Dermis microvascular lymphatic vessel endothelial cell (primary cell): ENCODE measurements around the gene NPRL2. TPM values are rescaled to one million over a fixed set of nuclear protein-coding genes. Genes with fewer than 3 reads are reported as not detected.

Experiments
- DNase-seq, 2 donors: peaks; one replicate each; pipeline versions ENCODE4 v3.0.0 to v3.0.0-alpha.2; 2010; ENCODE audit warnings: low read depth in 2 of 2
- total RNA-seq: library from RNA; depleted of rRNA; stranded (reverse); fragments of >200 nt; gene quantifications from 2 replicates; pipeline ENCODE4 v1.2.1, GENCODE V29; 2014

Gene NPRL2
- total RNA-seq, 1 donor from 2014 or later = 12.3 TPM

DNA sequence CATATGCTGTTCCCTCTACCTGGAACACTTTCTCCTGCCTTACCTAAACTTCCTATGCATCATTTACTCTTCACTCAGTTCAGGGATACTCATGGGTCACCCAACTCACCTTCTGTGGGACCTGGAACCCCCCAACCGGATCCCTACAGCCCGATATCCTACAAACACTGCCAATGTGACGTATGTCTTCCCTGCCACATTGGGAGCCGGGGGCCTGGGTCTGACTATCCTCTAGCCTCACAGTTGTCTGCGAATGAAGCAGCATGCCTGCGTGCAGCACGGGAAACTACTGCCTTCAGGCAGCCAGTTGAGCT, 405 bp downstream of the NPRL2 start:
- no peak for DNase-seq

DNA sequence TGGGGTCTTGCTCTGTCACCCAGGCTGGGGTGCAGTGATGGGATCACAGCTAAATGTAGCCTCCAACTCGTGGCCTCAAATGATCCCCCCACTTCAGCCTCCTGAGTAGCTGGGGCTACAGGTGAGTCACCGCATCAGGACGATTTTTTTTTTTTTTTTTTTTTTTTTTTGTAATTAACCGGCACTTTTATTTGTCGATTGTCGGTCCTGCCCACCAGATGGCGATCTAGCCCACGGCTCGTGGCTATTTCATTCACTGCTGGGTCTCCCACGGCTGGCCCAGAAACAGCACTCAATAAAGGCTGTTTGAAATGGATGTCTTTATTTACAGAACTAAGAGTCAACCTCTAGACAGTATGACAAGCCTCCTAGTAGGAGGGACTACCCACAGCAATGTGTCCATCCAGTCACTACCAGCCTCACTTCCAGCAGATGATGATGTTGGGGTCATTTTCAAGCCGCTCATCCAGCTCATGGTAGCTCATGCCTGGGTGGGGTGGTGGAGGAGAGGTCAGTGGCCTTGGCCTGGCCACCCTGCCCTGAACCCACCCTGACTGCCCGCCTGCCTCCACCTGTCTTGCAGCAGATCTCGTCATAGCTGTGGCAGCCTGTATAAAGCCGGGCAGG, 3.3 kb downstream of the NPRL2 start:
- DNase-seq = peak in 1 of 2 donors; percentile 78

DNA sequence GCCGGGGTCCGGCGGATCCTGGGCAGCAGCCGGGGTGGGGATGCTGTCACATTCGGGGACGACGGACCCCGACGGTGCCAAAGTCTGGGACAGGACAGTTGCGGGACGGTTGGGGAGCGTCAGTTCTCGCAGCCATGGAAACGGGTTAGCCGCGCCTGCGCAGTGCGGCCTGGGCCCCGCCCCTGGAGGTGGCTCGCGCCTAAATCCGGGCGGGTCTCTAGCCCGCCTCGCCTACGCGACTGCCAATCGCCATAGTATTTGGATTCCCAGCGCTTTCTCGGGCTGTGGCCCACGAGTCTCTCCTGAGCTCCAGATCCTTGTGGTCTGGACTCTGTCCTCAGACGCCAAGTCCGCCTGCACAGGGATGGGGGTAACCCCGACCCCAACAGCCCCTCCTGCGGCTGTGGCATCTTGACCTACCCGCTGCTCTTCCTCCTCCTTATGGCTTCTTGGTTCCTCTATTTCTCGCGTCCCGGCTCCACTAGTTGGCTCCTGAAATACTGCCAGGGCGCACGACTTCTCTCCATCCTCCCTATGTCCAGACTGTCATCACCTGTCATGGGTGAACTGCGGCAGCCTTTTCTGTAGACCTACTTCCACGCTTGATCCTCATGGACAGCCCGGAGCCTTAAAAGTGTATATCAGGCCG, 4.9 kb downstream of the NPRL2 start, which contains the start of gene ZMYND10:
ZMYND10 (minus strand) TSS at position 147 of the 649 bp plus-strand sequence. CDS start 153 bp downstream, outside the sequence.
- DNase-seq = no peak

DNA sequence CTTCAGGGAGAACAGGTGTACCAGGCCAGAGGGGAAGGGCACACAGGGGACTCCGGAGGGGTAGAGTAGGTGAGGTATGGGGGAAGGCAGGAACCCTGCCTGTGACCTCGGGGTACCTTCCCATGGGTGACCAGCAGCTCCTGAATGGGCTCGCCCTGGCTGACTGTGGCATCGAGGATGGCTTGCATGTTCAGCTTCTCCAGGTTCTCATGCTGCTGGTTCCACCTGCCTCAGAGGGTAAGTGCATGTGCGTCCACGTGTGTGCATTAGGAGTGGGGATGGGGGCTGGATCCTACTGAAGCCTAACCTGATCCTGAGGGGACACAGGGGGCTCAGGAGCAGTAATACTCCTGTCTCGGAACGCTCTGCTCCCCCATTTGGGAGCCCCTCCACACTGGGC, 5.6 kb downstream of the NPRL2 start:
- no peak for DNase-seq

GRCh38 chr3:50342813-50343633, 7.6 kb downstream of the NPRL2 start:
- no peak for DNase-seq

DNA sequence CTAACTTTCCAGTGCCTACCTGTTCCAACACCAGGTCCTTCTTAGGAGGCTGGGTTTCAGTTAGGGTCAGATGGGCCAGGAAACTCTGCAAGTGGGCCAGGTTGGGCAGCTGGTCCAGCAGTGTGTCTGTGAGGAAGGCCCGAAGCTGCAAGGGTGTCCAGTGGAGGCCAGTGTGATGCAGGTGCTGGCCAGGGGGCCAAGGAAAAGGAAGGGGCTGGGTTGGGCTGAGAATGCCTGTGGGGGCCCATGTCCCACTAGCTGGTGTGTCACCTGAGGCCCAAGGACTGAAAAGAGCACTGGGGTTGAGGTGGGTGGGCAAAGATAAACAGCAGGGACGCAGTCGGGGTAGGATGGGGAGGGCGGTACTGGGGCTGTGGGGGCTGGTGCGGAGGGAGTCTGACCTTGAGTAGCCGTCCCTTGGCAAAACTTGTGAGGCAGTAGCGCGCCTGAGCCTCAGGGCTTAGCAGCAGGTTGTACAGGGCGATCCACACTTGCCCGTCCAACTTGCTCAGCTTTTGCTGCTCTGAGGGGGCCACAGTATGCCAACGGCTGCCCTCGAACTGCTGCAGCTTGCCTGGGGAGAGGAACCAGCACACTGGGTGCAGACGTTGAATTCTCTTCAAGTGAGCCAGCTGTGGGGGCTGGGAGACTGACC, 8.5 kb downstream of the NPRL2 start:
- DNase-seq = no peak

DNA sequence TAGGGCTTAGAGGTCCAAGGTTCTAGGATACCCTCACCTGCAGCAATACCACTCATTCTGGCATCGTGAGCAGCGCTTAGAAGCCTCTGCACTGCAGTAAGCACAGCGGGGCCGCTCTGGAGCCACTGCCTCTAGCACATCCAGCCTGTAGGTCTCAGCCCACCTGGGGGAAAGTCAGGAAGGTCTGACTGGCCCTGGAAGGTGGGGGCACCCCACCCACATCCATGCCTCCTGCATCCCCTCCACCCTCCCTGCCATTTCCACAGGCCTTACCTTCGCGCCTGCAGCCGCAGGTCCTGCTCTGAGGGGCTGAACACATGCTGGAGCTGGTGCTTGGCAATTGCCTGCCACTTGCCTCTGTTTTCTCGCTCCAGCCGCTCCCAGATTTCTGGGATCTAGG, 9.0 kb downstream of the NPRL2 start:
- no peak for DNase-seq

- DNase-seq = no peak
Observed at GRCh38 chr3:50340448-50341329, 9.9 kb downstream of the NPRL2 start, which contains the start of gene RASSF1. Gene RASSF1, minus strand, starts transcription at chr3:50340836. Its CDS starts 31 bp downstream, at chr3:50340805.

DNA sequence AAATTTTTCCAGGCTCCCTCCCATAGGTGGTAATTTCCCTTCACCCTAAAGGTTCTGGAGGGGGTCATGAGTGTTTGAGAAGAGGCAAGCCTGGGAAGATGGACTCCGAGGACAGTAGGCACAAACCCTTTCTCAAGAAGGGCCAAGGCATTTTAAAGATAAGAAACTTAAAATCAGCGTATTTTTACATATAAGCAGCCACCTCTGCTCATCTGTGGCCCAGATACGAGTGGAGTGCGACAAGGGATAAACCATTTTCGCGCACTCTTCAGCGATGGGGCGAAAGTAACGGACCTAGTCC, 10.5 kb downstream of the NPRL2 start:
- DNase-seq = no peak

- DNase-seq = no peak
Observed at GRCh38 chr3:50339485-50340146, 11.0 kb downstream of the NPRL2 start.

GRCh38 chr3:50338965-50339364, 11.6 kb downstream of the NPRL2 start:
- no peak for DNase-seq

DNA sequence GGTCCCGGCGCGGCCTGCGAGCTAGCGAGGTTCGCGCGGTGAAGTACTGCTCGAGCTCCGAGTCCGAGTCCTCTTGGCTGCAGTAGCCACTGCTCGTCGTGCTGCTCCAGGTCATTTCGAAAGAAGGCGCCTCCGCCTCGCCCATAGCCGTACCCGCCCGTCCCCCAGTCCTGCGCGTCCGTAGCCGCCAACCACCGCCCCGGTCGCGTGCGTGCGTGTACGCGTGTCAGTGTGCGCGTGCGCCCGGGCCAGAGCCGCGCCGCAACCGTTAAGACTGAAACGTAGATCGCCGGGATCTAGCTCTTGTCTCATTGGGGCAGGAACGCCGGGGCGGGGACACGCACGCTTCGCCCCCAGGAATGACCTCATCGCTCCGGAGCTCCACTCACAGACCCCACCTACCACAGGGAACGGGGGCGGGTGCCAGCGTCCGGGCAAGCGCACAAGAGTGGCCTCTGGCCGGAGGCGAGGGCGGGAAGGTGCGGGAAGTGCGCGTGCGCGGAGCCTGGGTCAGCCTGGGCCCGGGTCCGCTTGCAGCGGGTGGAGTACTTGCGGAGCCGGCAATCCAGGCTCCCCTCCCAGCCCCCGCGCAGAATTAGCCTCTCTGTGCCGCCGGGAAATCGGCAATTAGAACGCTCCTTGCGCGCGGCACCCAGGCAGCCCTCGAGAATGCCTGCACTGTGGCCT, 13.3 kb downstream of the NPRL2 start:
- peak; percentile 97 to 99 for DNase-seq

DNA sequence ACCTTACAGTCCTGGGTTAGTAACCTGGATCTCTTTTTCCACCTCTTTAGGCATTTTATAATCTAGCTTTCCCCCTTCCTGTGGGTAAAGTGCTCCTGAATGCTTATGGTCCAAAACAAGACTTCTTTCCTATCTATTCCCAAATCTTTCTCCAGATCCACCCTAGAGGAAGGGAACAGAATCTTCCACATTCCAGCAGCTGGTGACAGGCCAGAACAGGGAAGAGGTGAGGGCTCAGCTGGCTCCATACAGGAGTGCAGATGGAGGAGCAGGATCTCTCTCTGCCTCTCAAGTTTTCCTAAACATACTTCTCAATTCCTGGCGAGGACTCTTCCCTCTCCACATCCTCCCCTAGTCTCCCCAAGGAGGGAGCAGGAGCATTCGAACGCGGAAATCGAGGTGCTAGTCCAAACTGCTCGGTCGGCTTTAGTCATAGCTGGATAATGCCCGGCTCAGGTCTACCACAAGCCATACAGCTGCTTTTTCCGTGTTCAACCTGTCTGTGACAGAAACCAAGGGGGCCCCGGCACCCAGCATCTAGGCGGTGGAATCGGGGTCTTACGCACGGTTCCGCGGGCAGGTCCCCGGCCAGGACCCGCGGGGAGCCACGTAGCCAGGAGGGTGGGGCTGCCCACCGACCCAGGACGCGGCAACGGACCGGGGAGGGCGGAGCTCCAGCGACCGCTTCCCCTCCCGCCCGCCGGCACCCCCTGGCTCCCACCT, 14.0 kb downstream of the NPRL2 start:
- peak in 1 of 2 donors; percentile 36 for DNase-seq

- DNase-seq = peak in 1 of 2 donors; percentile 65
Observed at GRCh38 chr3:50334339-50335075, 16.1 kb downstream of the NPRL2 start.

DNA sequence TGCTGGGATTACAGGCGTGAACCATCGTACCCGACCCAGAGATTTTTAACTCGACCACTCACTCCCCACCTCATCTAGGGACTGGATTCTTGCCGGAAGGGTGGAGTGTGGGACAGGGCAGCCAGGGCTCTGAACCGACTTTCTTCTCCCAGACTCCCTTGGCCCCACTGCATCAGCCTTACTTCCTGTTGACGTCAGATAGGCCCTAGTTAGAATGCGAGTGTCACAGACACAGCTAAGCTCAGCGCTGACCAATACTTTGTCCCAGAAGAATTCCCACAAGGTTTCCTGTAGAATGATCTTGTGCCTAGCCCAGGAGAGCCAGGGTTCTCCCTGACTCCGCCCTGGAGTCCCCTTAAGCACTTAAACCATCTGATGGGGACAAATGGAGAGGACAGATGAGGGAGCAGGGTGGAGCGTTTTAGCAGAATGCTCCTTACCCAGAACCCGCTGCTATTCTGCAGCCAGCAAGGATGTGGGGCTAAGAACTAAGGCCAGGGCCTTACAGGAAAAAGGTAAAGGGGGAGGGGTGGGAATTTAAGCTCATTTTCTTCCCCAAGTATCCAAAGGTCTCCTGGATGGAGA, 16.7 kb downstream of the NPRL2 start:
- DNase-seq = peak in 1 of 2 donors; percentile 88

- DNase-seq = no peak
Observed at GRCh38 chr3:50331364-50331907, 19.1 kb downstream of the NPRL2 start.

DNA sequence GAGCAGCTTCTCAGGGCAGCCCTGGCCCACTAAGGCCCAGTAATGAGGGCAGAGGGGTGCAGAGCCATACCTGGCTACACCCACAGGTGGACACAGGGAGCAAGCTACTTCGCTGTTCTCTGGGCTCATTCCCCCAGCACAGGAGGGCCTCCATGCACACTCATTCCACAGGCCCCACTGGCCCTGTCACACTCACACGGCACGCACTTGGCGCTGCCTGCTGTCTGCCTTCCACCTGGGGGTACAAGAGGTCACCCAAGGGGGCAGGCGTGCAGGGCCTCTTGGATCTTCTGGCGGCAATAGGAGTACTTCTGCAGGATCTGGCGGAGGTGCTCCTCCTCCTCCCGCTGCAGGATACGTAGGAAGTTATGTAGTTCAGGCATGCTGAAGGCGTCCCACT, 20.2 kb downstream of the NPRL2 start:
- no peak for DNase-seq
